Panc1 (cell line): ENCODE results near the gene SSBP2. TPM values are rescaled to one million over a fixed set of nuclear protein-coding genes. Genes with fewer than 3 reads are reported as not detected.

ENCODE experiments used
- ATAC-seq: fragments of 200-7000 bp; cut with Tn5 transposase; 2 replicates; pipeline ENCODE4 v1.9.1; 2020; ENCODE audit warnings: mild to moderate bottlenecking, moderate library complexity
- BruUV-seq: library from RNA; stranded (reverse); fragments of 400-500 nt; replicated peaks from 2 replicates; lab custom pipeline; 2021; lab: Mats Ljungman, UMichigan
- CTCF ChIA-PET: fragments of 300-600 bp; sonication (Branson Sonifier 250); formaldehyde crosslinking; loops from one replicate; lab custom pipeline; 2022; ENCODE audit warnings: antibody characterized with exemption; lab: Charles Lee
- POLR2A ChIA-PET: fragments of 300-600 bp; sonication (Branson Sonifier 250); formaldehyde crosslinking; loops from one replicate; lab custom pipeline; 2022; ENCODE audit warnings: antibody characterized with exemption; lab: Charles Lee
- DNase-seq: peaks from one replicate; pipeline ENCODE4 v3.0.0-alpha.2; 2010; ENCODE audit warnings: low read depth, low spot score
- H3K27ac ChIP-seq: 2 replicates; pipeline ENCODE4 v1.5.1; 2011; ENCODE audit warnings: mild to moderate bottlenecking, low read length, inconsistent platforms
- H3K27me3 ChIP-seq: fragments of 200-500 bp; sonication (Bioruptor generic); 2 replicates; pipeline ENCODE4 v1.6.0; 2014; ENCODE audit warnings: low read length, inconsistent platforms; ENCODE audit not compliant: control insufficient read depth, insufficient read depth
- H3K36me3 ChIP-seq: fragments of 200-500 bp; sonication (Bioruptor generic); 2 replicates; pipeline ENCODE4 v1.5.1; 2014; ENCODE audit warnings: inconsistent platforms, mild to moderate bottlenecking, low read length, moderate library complexity; ENCODE audit not compliant: control insufficient read depth, insufficient read depth
- H3K4me1 ChIP-seq: 2 replicates; pipeline ENCODE4 v1.5.1; 2011; ENCODE audit warnings: inconsistent platforms, mild to moderate bottlenecking, low read length, moderate library complexity; ENCODE audit not compliant: control insufficient read depth, insufficient read depth
- H3K4me3 ChIP-seq, 2 experiments: 2 replicates each; pipeline ENCODE4 v1.5.1; 2011 to 2012; ENCODE audit warnings: low read depth in 2 of 2, low read length in 2 of 2, mild to moderate bottlenecking in 2 of 2, inconsistent platforms in 1 of 2, moderate library complexity in 1 of 2
- H3K9me3 ChIP-seq: fragments of 200-500 bp; sonication (Bioruptor generic); 2 replicates; pipeline ENCODE4 v1.5.1; 2014; ENCODE audit warnings: low read depth, mild to moderate bottlenecking, inconsistent platforms, low read length, moderate library complexity; ENCODE audit not compliant: control insufficient read depth, insufficient read depth
- CTCF ChIP-seq: fragments of 450-650 bp; IDR thresholded peaks from 2 replicates; pipeline ENCODE4 v1.5.1; 2017; ENCODE audit warnings: mild to moderate bottlenecking
- POLR2AphosphoS5 ChIP-seq: IDR thresholded peaks from 2 replicates; pipeline ENCODE4 v1.6.1; 2012; ENCODE audit warnings: mild to moderate bottlenecking, low read depth, low read length, moderate library complexity
- SIN3A ChIP-seq: IDR thresholded peaks from 2 replicates; pipeline ENCODE4 v1.6.1; 2012; ENCODE audit warnings: low read depth, mild to moderate bottlenecking, low read length, moderate library complexity, borderline replicate concordance; ENCODE audit not compliant: insufficient read depth
- TCF7L2 ChIP-seq: IDR thresholded peaks from 2 replicates; pipeline ENCODE4 v1.6.1; 2011; ENCODE audit warnings: mild to moderate bottlenecking, low read depth, low read length, inconsistent platforms
- in situ Hi-C: cut with HindIII; loops from 2 replicates; pipeline ENCODE4 v1.10.0; 2016; ENCODE audit warnings: low sequenced_read_pairs, low pct_unique_long_range_greater_than_20kb
- intact Hi-C: fragments of 100-400 bp; cut with micrococcal nuclease; formaldehyde crosslinking; loops from one replicate; pipeline ENCODE4 v1.10.0; 2022; ENCODE audit not compliant: unreplicated experiment
- total RNA-seq: library from RNA; stranded (reverse); gene quantifications from one replicate; pipeline ENCODE4 v1.2.1, GENCODE V29; 2021; ENCODE audit not compliant: unreplicated experiment
- TF ChIP-seq, protein P1 (sequence below), 2 experiments: IDR thresholded peaks; 2 replicates each; pipeline ENCODE4 v1.6.1; 2011 to 2012; ENCODE audit warnings: low read depth in 2 of 2, control low read depth in 1 of 2, low read length in 1 of 2, mild to moderate bottlenecking in 1 of 2, moderate library complexity in 1 of 2; ENCODE audit not compliant: insufficient read depth in 1 of 2

Gene SSBP2
- total RNA-seq, 1 experiment from 2014 or later = 16.3 TPM

DNA sequence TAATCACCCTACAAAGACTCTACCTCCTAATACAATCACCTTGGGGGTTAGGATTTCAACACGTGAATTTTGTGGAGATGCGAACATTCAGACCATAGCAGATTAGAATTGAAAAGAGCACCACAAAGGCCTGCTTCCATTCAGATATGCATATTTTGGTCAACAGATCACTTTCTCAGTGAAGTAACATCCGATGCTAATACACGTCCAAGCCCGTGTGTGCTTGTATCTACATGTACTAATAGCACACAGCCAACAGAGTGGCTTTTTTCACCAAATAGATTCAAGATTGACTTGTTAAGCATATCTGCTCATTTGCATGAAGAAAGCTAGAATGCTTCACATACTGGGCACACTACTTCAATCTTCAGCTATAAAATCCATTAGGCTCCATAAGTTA lies 35.6 kb upstream of the SSBP2 start:
- ChIA-PET CTCF (no interaction called here), POLR2A (no interaction called here)
- H3K27me3 ChIP-seq = no peaks in the 10 kb centered on the region
- BruUV-seq = no TSS peak
- H3K9me3 ChIP-seq = no peaks in the 10 kb centered on the region
- in situ Hi-C loops = no loop called here
- H3K4me3 ChIP-seq = no peak overlapping the region
- no peak for TF ChIP-seq SIN3A
- TF ChIP-seq CTCF = no peak
- no peak for TF ChIP-seq TCF7L2
- no peak for TF ChIP-seq POLR2AphosphoS5
- TF ChIP-seq, protein P1, sequence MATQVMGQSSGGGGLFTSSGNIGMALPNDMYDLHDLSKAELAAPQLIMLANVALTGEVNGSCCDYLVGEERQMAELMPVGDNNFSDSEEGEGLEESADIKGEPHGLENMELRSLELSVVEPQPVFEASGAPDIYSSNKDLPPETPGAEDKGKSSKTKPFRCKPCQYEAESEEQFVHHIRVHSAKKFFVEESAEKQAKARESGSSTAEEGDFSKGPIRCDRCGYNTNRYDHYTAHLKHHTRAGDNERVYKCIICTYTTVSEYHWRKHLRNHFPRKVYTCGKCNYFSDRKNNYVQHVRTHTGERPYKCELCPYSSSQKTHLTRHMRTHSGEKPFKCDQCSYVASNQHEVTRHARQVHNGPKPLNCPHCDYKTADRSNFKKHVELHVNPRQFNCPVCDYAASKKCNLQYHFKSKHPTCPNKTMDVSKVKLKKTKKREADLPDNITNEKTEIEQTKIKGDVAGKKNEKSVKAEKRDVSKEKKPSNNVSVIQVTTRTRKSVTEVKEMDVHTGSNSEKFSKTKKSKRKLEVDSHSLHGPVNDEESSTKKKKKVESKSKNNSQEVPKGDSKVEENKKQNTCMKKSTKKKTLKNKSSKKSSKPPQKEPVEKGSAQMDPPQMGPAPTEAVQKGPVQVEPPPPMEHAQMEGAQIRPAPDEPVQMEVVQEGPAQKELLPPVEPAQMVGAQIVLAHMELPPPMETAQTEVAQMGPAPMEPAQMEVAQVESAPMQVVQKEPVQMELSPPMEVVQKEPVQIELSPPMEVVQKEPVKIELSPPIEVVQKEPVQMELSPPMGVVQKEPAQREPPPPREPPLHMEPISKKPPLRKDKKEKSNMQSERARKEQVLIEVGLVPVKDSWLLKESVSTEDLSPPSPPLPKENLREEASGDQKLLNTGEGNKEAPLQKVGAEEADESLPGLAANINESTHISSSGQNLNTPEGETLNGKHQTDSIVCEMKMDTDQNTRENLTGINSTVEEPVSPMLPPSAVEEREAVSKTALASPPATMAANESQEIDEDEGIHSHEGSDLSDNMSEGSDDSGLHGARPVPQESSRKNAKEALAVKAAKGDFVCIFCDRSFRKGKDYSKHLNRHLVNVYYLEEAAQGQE (IDR thresholded peaks at IDR 0.05; ENCODE audit: insufficient read depth in 1 of 2, low read depth in 2 of 2, low read length in 1 of 2) = no peak
- intact Hi-C loops = no loop called here
- ATAC-seq = no peak
- no peak for DNase-seq
- H3K4me1 ChIP-seq = peaks cover 5% of the 10 kb centered on the region; the same call in 1 of the 2 replicates
- H3K27ac ChIP-seq = no peak overlapping the region
- no peaks in the 10 kb centered on the region for H3K36me3 ChIP-seq

- H3K27me3 ChIP-seq = no peaks in the 10 kb centered on the region
- POLR2A ChIA-PET = no interaction called here
- DNase-seq (no peak), ATAC-seq (no peak)
- H3K9me3 ChIP-seq = no peaks in the 10 kb centered on the region
- no peak overlapping the region for H3K4me3 ChIP-seq
- H3K4me1 ChIP-seq = peaks cover 5% of the 10 kb centered on the region; the same call in 1 of the 2 replicates
- intact Hi-C loops = no loop called here
- in situ Hi-C loops = no loop called here
- no TSS peak for BruUV-seq
- no peak overlapping the region for H3K27ac ChIP-seq
- TF ChIP-seq TCF7L2 (no peak), POLR2AphosphoS5 (no peak), CTCF (no peak), SIN3A (no peak)
- TF ChIP-seq, protein P1 (IDR thresholded peaks at IDR 0.05; ENCODE audit: insufficient read depth in 1 of 2, low read depth in 2 of 2, low read length in 1 of 2) = no peak
- no peaks in the 10 kb centered on the region for H3K36me3 ChIP-seq
- CTCF ChIA-PET = interaction anchor here (0.7 kb wide), 1 partner anchor 92 kb away, joined by 3 read pairs; no protein-coding TSS in a partner anchor
Measured at GRCh38 chr5:81785322-81785721, 34.4 kb upstream of the SSBP2 start.
